PC-3 (cell line): Measurements from ENCODE around the gene ZPBP. TPM values are rescaled to one million over a fixed set of nuclear protein-coding genes. Genes with fewer than 3 reads are reported as not detected.

Experiments
- ATAC-seq: fragments of 200-7000 bp; cut with Tn5 transposase; 2 replicates; pipeline ENCODE4 v1.9.1; 2020; ENCODE audit warnings: mild to moderate bottlenecking, moderate library complexity
- Bru-seq: library from RNA; stranded (reverse); fragments of 400-500 nt; gene quantifications from one replicate; lab custom pipeline; 2021; lab: Mats Ljungman, UMichigan
- BruChase-seq, 2 experiments: library from RNA; stranded (reverse); fragments of 400-500 nt; gene quantifications; one replicate each; lab custom pipeline; 2021; lab: Mats Ljungman, UMichigan
- BruUV-seq: library from RNA; stranded (reverse); fragments of 400-500 nt; replicated peaks from 2 replicates; lab custom pipeline; 2021; lab: Mats Ljungman, UMichigan
- CTCF ChIA-PET: fragments of 300-600 bp; sonication (Branson Sonifier 250); formaldehyde crosslinking; loops from one replicate; lab custom pipeline; 2022; ENCODE audit warnings: antibody characterized with exemption; lab: Charles Lee
- POLR2A ChIA-PET: fragments of 300-600 bp; sonication (Branson Sonifier 250); formaldehyde crosslinking; loops from one replicate; lab custom pipeline; 2022; ENCODE audit warnings: antibody characterized with exemption; ENCODE audit not compliant: unreplicated experiment; lab: Charles Lee
- DNase-seq: peaks from one replicate; pipeline ENCODE4 v3.0.0-alpha.2; 2015
- H2AFZ ChIP-seq: fragments of 300-600 bp; sonication (generic); 2 replicates; pipeline ENCODE4 v1.6.0; 2016; ENCODE audit warnings: antibody characterized with exemption, low read length
- H3F3A ChIP-seq: fragments of 300-600 bp; sonication (generic); one replicate; pipeline ENCODE4 v1.6.0; 2017; ENCODE audit warnings: antibody characterized with exemption, low read length, control low read depth, mild to moderate bottlenecking; ENCODE audit not compliant: unreplicated experiment
- H3K27ac ChIP-seq: fragments of 300-600 bp; sonication (generic); 2 replicates; pipeline ENCODE4 v1.5.1; 2016; ENCODE audit warnings: mild to moderate bottlenecking, low read length
- H3K27me3 ChIP-seq: fragments of 300-600 bp; sonication (generic); 2 replicates; pipeline ENCODE4 v1.6.1; 2016; ENCODE audit warnings: low read length, mixed read lengths
- H3K36me3 ChIP-seq: fragments of 300-600 bp; sonication (generic); 2 replicates; pipeline ENCODE4 v1.6.1; 2016; ENCODE audit warnings: low read depth, mixed run types, low read length, mixed read lengths
- H3K4me1 ChIP-seq: fragments of 300-600 bp; sonication (generic); 2 replicates; pipeline ENCODE4 v1.5.1; 2016; ENCODE audit warnings: low read length; ENCODE audit not compliant: insufficient read depth
- H3K4me2 ChIP-seq: fragments of 300-600 bp; sonication (generic); 2 replicates; pipeline ENCODE4 v1.6.0; 2016; ENCODE audit warnings: low read length
- H3K4me3 ChIP-seq: fragments of 300-600 bp; sonication (generic); 2 replicates; pipeline ENCODE4 v1.5.1; 2016; ENCODE audit warnings: mild to moderate bottlenecking, low read length, mixed read lengths
- H3K79me2 ChIP-seq: fragments of 300-600 bp; sonication (generic); 2 replicates; pipeline ENCODE4 v1.6.1; 2017; ENCODE audit warnings: low read length, mixed read lengths
- H3K9ac ChIP-seq: fragments of 300-600 bp; sonication (generic); 2 replicates; pipeline ENCODE4 v1.6.0; 2016; ENCODE audit warnings: mild to moderate bottlenecking, low read length
- H3K9me2 ChIP-seq: fragments of 300-600 bp; sonication (generic); replicated peaks from 2 replicates; pipeline ENCODE4 v1.6.1; 2016; ENCODE audit warnings: mixed run types, low read length, mixed read lengths
- H3K9me3 ChIP-seq: fragments of 300-600 bp; sonication (generic); 2 replicates; pipeline ENCODE4 v1.6.1; 2016; ENCODE audit warnings: low read length, mixed read lengths
- H4K20me1 ChIP-seq: fragments of 300-600 bp; sonication (generic); 2 replicates; pipeline ENCODE4 v1.6.1; 2016; ENCODE audit warnings: low read length, mixed read lengths
- CTCF ChIP-seq: fragments of 300-600 bp; sonication (generic); conservative IDR thresholded peaks from 2 replicates; pipeline ENCODE4 v1.5.1; 2017; ENCODE audit warnings: antibody characterized with exemption, low read depth, mild to moderate bottlenecking, low read length
- EZH2 ChIP-seq: fragments of 300-600 bp; sonication (generic); IDR thresholded peaks from one replicate; pipeline ENCODE4 v1.6.1; 2017; ENCODE audit warnings: antibody characterized with exemption, mild to moderate bottlenecking, low read length; ENCODE audit not compliant: unreplicated experiment
- EZH2phosphoT487 ChIP-seq: fragments of 300-600 bp; sonication (generic); IDR thresholded peaks from 2 replicates; pipeline ENCODE4 v1.6.1; 2018; ENCODE audit warnings: mild to moderate bottlenecking, antibody characterized with exemption, low read length, borderline replicate concordance
- intact Hi-C: fragments of 100-400 bp; cut with micrococcal nuclease; formaldehyde crosslinking; loops from 2 replicates; pipeline ENCODE4 v1.9.0; 2023
- long read RNA-seq: library from polyadenylated mRNA; unstranded; transcript quantifications from one replicate; pipeline ENCODE4 v2.0.0, GENCODE V29; 2021; ENCODE audit not compliant: unreplicated experiment
- total RNA-seq: library from RNA; depleted of rRNA; stranded (reverse); fragments of >200 nt; gene quantifications from 2 replicates; pipeline ENCODE4 v1.2.3, GENCODE V29; 2014; rRNA removed

Gene ZPBP
- total RNA-seq (not detected in 2 replicates), Bru-seq, nascent RNA (percentile 2 among the genes with signal in this experiment), BruChase-seq, experiment 1, labeled RNA remaining after a 6-hour chase (percentile 2 among the genes with signal in this experiment), BruChase-seq, experiment 2, labeled RNA remaining after a 2-hour chase (percentile 3 among the genes with signal in this experiment)
- long read RNA-seq: 0 reads

GRCh38 chr7:50092579-50093491 lies at the start of gene ZPBP:
Gene ZPBP, minus strand, starts transcription at chr7:50093246. Its CDS starts 52 bp downstream, at chr7:50093194.
- H4K20me1 ChIP-seq: no peaks in the 10 kb centered on the region
- H2AFZ ChIP-seq: peak within 1 kb of the TSS; percentile 59; the same call in 1 of the 2 replicates
- H3K36me3 ChIP-seq: no peaks in the 10 kb centered on the region
- peak within 1 kb of the TSS; percentile 74 for H3K4me2 ChIP-seq
- no peaks in the 10 kb centered on the region for H3F3A ChIP-seq
- H3K27ac ChIP-seq: no peak within 1 kb of the TSS
- TF ChIP-seq EZH2phosphoT487: no peak
- no peak for TF ChIP-seq EZH2
- peak; percentile 84 for TF ChIP-seq CTCF
- DNase-seq: peak; percentile 67
- BruUV-seq: no TSS peak
- H3K4me3 ChIP-seq: peak within 1 kb of the TSS; percentile 51
- H3K79me2 ChIP-seq: no peaks in the 10 kb centered on the region
- H3K9me2 ChIP-seq: no peaks in the 10 kb centered on the region
- peaks cover 25% of the 10 kb centered on the region for H3K27me3 ChIP-seq
- peak; percentile 45; the same call in 1 of the 2 replicates for ATAC-seq
- ChIA-PET POLR2A (interaction anchor here (0.7 kb wide), 1 partner anchor 519 kb away, joined by 3 read pairs; no protein-coding TSS in a partner anchor), CTCF (interaction anchor here (0.6 to 1.1 kb wide), 7 partner anchors 112 to 1070 kb away, joined by 3 to 12 read pairs (median 4); no protein-coding TSS in a partner anchor)
- no peak within 1 kb of the TSS for H3K9ac ChIP-seq
- H3K4me1 ChIP-seq: no peaks in the 10 kb centered on the region
- H3K9me3 ChIP-seq: no peaks in the 10 kb centered on the region
- intact Hi-C loops: loop anchor here (1.0 to 2.0 kb wide), 3 partner anchors 325 to 1276 kb away; no protein-coding TSS in a partner anchor

- H4K20me1 ChIP-seq: no peaks in the 10 kb centered on the region
- H3K4me1 ChIP-seq: no peaks in the 10 kb centered on the region
- DNase-seq (peak; percentile 59), ATAC-seq (no peak)
- no peaks in the 10 kb centered on the region for H3K36me3 ChIP-seq
- no peaks in the 10 kb centered on the region for H3K9me2 ChIP-seq
- no peaks in the 10 kb centered on the region for H3F3A ChIP-seq
- H2AFZ ChIP-seq: no peak overlapping the region
- H3K9ac ChIP-seq: no peak overlapping the region
- H3K79me2 ChIP-seq: no peaks in the 10 kb centered on the region
- BruUV-seq: no TSS peak
- no peak overlapping the region for H3K4me3 ChIP-seq
- H3K27me3 ChIP-seq: peaks cover 16% of the 10 kb centered on the region
- TF ChIP-seq CTCF: peak; percentile 63
- TF ChIP-seq EZH2phosphoT487: no peak
- TF ChIP-seq EZH2: no peak
- intact Hi-C loops: loop anchor here (1.0 kb wide), 2 partner anchors 276 to 1019 kb away; no protein-coding TSS in a partner anchor
- H3K4me2 ChIP-seq: no peak overlapping the region
- POLR2A ChIA-PET: no interaction called here
- CTCF ChIA-PET: interaction anchor here (1.3 kb wide), 1 partner anchor 1018 kb away, joined by 3 read pairs; no protein-coding TSS in a partner anchor
- no peak overlapping the region for H3K27ac ChIP-seq
- H3K9me3 ChIP-seq: no peaks in the 10 kb centered on the region
Measured at GRCh38 chr7:50142425-50143017, 49.5 kb upstream of the ZPBP start.
